ENCODE measurements around the gene ACADVL.

- TF ChIP-seq POLR2AphosphoS5 (IDR thresholded peaks at IDR 0.05; ENCODE audit: borderline replicate concordance, low read depth, low read length) (no peak), FOXP2 (optimal IDR thresholded peaks at IDR 0.05; ENCODE audit: control extremely low read depth, extremely low read length, insufficient read depth) (no peak), EZH2 (IDR thresholded peaks at IDR 0.05) (no peak)
Observed at GRCh38 chr17:7175330-7175733, 44.4 kb upstream of the ACADVL start.
